Sciatic nerve (tissue), 2 donors: Measurements from ENCODE around the gene CKM. TPM values are rescaled to one million over a fixed set of nuclear protein-coding genes. Genes with fewer than 3 reads are reported as not detected.
"Not testable (repeated sequence)": the region's sequence is repeated elsewhere in the genome, so short reads cannot be mapped to it uniquely, and the experiment has no call there.

Experiments
- ATAC-seq: fragments of 200-7000 bp; cut with Tn5 transposase; one replicate; pipeline ENCODE4 v1.9.1; 2020; ENCODE audit warnings: mild to moderate bottlenecking, moderate library complexity
- DNase-seq: peaks from one replicate; pipeline ENCODE4 v3.0.0-alpha.2; 2020; ENCODE audit warnings: low spot score
- intact Hi-C: fragments of 100-400 bp; cut with DNase I; formaldehyde crosslinking; loops from one replicate; pipeline ENCODE4 v1.14.2; 2022
- total RNA-seq: library from RNA; stranded (reverse); fragmentation: NEBNext Ultra II Directional; extraction: Animal tissue kit (Norgen Biotek cat#: 25700); gene quantifications from one replicate; pipeline ENCODE4 v1.2.1, GENCODE V29; 2021
- donor health status: DM: no; HTN: no; CAD: no.
- donor health status: DM: no; HTN: no; CAD: no.

The CKM gene
- total RNA-seq, 1 donor from 2014 or later: not detected

DNA sequence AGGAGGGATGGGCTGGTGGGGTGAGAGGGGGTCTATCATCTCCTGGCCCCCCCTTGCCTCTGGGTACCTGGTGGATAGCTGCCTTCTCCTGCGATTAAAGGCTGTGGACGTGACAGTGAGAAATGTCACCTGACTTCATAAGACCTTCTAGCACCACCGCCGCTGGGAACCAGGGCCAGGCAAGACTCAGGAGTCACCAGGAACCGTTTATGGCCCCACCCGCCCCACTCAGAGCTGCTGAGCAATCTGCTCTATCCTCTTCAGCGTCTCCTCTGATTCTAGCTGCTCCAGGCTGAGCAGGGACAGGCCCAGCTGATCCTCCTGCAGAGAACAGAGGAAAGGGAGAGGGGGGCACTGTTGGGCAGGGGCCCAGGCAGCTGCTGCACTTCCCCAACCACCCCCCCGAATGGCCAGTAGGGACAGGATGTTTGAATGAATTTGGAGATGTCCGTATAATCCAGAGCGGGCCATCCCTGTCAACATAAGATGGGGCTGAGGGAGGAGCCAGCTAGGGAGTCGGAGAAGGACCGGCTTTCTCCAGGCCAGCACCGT lies 28.8 kb upstream of the CKM start:
- intact Hi-C loops: no loop called here
- DNase-seq (no peak), ATAC-seq (no peak)

DNA sequence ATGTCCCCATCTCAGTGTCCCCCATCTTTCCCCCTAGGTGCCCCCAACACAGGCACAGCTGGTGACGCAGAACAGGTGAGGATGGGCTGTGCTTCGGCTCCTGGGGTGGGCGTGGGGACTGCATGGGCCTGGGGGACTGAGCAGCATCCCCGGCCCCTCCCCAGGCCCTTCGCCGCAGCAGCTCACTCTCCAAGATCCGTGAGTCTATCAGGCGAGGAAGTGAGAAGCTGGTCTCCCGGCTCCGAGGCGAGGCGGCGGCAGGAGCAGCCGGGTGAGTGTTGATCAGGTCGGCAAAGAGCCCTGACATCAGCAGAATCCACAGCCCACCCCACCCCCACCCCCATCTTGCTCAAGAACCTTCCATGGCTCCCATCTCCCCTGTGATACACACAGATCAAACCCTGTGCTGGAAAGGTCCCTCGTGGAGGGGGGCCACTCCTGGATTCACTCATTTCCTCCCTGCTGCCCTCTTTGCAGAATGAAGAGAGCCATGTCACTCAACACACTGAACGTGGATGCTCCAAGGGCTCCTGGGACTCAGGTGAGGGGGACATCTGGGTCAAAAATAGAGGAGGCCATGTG lies 27.9 kb upstream of the CKM start:
- no peak for DNase-seq
- ATAC-seq: no peak
- intact Hi-C loops: no loop called here

DNA sequence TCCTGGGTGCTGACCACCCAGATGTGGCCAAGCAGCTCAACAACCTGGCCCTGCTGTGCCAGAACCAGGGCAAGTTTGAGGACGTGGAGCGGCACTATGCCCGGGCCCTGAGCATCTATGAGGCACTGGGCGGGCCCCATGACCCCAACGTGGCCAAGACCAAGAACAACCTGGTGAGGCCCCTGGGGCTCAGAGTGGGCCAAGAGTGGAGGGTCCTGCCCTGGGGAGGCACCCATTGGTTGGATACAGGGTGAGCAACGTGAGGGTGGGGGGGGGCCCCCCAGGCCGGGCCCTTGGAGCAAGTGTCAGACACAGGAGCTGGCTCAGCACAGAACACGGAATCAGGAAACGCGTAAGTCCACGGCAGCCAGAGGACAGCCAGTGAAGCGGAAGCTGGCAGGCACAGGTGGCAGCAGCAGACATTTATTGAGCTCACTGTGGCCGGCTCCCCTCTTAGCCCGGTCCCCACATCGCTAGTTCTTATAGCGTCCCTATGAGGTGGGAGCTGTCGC lies 26.8 kb upstream of the CKM start:
- ATAC-seq: no peak
- intact Hi-C loops: no loop called here
- no peak for DNase-seq

DNA sequence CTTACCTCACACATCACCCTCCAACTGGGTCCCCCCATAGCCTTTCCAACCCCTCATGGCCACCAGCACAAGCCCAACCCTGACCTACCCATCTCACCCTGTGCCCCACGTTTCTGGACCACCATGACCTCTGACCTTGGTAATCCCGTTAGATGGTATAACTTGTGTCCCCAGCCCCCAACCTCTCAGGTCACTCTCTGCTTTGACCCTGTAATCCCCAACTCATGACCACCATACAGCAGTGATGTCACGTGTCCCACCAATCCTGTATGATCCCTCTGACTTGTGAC lies 26.4 kb upstream of the CKM start:
- intact Hi-C loops: no loop called here
- ATAC-seq: no peak
- DNase-seq: no peak

DNA sequence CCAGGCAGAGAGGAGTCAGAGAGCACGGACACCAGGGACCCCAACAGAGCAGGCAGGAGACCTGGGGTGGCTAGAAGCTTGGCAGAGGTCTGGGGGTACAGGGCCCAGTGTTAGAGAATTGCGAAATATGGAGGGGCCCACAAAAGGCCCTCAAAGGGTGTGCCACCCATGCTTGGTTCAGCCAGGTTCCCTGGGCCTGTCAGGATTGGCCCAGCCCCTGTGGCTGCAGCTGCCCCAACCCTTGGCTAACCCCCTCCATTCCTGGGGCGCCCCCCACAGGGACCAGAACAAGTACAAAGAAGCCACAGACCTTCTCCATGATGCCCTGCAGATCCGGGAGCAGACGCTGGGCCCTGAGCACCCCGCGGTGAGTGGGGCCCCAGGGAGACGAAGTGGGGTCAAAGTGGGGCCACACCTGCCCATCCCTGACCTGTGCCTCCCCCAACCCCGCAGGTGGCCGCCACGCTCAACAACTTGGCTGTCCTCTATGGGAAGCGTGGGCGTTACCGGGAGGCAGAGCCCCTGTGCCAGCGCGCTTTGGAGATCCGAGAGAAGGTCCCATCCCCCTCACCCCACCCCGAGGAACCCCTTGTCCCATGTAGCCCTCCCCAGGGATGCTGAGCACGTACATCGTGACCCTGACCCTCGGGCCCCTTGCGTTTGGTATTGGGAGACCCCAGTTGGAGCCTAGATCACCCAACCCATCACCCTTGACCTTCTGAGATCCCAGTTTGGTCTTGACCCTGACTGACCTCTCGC lies 25.9 kb upstream of the CKM start:
- DNase-seq (no peak), ATAC-seq (no peak)
- intact Hi-C loops: no loop called here

DNA sequence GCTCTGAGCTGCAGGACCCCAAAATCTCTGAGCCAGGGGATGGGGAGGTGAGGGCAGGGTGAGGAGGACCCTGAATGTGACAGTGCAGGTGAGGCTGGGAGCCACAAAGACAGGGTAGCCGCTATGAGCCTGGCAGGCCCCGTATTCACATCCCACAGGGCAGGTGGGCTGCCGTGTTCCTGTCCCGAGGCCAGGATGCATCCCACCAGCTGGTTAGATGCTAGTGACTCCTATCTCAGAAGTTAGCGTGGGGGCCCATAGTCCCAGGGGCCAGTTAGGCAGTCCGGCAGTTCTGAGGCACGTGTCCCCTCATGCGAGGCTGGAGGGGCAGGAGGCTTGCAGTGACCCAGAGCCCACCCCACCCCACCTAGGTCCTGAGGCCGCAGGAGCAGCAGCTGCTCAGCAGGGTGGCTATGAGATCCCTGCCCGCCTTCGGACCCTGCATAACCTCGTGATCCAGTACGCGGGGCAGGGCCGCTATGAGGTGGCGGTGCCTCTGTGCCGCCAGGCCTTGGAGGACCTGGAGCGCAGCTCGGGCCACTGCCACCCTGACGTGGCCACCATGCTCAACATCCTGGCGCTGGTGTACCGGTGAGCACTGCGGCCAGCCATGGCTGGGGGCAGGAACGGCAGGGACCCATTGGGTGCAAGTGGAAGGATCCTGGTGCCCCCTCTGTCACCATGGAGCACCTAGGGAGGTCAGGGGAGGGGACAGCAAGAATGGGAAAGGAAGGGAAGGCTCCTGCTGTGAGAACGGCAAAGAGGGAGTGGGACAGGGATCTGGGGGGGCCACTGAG lies 25.1 kb upstream of the CKM start:
- DNase-seq: no peak
- ATAC-seq: peak; percentile 14
- intact Hi-C loops: no loop called here

DNA sequence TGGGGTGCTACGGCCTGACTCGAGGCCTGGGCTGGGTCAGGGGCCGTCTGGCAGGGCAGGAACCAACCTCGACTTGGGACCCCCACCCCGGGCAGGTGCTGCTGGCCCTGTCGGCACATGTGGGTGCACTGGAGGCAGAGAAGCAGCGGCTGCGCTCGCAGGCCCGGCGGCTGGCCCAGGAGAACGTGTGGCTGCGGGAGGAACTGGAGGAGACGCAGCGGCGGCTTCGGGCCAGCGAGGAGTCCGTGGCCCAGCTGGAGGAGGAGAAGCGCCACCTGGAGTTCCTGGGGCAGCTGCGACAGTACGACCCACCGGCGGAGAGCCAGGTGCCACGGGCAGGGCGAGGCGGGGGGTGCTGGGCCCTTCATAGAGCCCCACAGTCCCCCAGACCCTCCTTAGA lies 23.8 kb upstream of the CKM start:
- no peak for ATAC-seq
- intact Hi-C loops: no loop called here
- no peak for DNase-seq

DNA sequence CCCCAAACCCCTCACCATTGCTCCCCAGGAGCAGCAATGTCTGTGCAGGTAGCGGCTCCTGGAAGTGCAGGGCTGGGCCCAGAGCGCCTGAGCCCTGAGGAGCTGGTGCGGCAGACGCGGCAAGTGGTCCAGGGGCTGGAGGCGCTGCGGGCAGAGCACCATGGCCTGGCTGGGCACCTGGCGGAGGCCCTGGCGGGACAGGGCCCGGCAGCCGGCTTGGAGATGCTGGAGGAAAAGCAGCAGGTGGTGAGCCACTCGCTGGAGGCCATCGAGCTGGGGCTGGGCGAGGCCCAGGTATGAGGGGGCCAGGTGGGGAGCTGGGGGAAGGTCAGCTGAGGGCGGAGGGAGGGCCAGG lies 22.8 kb upstream of the CKM start:
- no peak for DNase-seq
- intact Hi-C loops: no loop called here
- ATAC-seq: no peak

DNA sequence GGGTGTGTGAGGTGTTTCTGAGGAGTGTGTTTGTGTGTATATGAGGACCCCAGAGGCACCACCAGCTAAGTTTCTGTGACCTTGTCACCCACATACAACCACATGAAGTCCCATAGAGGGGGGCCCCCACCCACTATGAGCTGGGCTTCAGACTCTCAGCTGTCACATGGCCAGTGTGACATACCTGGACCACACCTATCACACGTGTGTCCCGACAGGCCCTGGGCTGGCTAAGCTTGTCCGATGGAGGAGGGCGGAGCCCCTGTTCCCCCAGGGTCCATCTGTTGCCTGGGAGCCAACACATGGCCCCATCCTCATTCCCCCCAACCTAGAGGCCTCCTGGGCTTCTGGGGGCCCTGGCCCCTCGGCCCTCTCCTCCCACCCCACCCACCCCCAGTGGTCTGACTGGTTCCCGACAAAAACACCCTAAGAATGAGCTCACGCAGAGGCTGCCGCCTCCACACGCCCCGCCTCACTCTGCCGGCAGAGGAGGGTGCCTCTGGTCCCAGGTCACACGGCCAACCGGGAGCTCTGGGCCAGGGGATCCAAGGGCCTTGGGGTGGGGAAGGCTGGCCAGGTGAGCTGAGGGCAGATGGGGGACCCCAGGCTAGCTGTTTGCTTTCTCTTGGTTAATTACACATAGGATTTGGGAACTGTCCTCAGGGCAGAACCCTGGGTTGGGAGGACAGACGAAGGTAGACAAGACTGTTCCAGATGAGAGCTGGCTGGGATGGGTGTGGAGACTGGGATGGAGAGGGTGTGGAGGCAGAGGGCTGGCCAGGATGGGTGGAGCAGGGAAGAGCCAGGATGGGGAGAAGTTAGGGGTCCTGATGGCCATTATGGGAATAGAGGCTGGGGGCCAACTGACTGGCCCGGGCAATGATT lies 22.2 kb upstream of the CKM start:
- intact Hi-C loops: no loop called here
- DNase-seq (no peak), ATAC-seq (no peak)

DNA sequence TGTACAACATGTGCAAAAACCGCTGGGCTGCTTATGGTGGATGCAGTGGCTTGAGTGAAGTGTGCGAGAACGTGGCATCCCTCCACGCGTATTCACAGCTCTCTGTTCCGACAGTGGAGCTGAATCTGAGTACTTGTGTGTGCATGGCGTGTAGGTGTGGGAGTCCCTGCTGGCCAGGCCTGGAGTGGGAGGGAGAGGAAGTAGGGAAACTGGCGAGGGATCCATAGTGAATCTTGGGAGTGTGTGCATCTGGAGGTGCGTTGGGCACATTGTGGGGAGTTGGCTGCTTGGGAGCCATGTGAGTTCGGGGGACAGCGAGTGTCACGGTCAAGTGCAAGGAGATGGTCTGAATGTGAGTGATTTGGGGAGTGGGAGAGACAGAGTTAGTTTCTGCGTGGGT lies 20.2 kb upstream of the CKM start:
- ATAC-seq: no peak
- intact Hi-C loops: no loop called here

DNA sequence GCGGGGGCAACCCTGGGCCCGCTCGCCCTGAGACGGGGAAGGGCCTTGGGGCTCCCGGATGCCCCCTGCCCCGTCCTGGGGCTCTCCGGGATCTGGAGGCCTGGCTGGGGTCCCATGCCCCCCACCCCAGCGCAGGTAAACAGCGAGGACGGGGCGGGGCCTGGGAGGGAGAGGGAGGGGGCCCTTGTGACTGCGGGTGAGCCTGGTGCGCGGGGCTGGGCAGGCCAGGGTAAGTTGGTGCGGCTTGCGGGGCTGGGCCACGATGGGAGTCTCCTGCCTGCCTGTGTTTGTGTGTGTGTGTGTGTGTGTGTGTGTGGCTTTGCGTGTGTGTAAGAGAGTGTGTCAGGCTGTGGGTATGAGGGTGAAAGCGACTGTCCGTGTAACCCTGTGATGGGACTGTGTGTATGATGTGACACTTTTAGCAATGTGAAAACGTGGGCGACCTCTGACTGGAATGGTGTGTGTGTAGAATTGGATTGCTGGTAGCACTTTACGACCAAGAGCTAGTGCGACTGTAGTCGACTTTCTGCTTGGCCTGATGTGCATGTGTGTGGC lies 18.3 kb upstream of the CKM start:
- intact Hi-C loops: no loop called here
- DNase-seq (no peak), ATAC-seq (no peak)

More for the DNA sequence above, 20.2 kb upstream of the CKM start:
- no peak for DNase-seq

DNA sequence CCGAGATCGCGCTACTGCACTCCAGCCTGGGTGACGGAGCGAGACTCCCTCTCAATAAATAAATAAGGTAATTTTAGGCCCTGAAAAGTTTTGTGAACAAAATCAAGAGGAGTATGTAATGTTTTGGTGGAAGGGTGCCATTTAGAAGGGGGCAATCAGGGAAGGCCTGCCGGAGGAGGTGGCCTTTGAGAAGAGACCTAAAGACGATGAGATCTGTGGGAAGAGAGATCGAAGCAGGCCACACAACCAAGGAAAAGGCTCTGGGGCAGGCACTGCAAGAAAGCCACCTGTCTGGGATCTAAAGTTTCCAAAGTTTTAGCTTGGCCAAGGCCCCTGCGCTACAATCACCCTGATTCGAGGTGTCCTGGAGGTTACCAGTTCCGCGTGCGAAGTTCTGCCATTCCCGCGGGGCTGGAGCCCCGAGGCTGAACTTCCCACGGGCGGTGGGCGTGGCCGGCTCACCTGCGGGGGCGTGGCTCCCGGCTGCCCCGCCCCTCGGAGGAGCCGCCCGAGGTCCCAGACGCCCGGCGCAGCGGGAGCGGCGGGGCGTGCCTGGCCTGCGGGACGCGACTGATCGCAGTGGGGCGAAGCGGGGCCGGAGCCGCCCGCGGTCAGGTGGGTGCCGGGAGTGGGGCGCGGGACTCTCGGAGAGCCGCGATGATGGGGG lies 17.7 kb upstream of the CKM start, which contains the start of gene KLC3:
Gene KLC3, plus strand, starts transcription at position 519 of the 667 bp plus-strand sequence. CDS start 4,792 bp downstream, outside the sequence.
- ATAC-seq: no peak
- DNase-seq: no peak
- intact Hi-C loops: no loop called here

DNA sequence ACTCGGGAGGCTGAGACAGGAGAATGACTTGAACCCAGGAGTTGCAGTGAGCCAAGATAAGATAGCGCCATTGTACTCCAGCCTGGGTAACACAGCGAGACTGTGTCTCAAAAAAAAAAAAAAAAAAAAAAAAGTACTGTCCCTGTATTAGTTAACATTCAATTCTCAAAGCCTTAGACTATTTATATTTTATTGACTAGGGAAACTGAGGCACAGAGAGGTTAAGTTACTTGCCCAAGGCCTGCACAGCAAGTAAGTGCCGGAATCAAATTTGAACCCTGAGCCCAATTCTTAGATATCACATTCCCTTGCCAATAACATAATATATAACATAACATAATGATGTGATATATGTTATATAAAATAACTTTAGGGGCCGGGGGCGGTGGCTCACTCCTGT lies 17.0 kb upstream of the CKM start:
- no peak for DNase-seq
- ATAC-seq: no peak
- intact Hi-C loops: loop anchor here (10.0 kb wide), 1 partner anchor 155 kb away; no protein-coding TSS in a partner anchor

DNA sequence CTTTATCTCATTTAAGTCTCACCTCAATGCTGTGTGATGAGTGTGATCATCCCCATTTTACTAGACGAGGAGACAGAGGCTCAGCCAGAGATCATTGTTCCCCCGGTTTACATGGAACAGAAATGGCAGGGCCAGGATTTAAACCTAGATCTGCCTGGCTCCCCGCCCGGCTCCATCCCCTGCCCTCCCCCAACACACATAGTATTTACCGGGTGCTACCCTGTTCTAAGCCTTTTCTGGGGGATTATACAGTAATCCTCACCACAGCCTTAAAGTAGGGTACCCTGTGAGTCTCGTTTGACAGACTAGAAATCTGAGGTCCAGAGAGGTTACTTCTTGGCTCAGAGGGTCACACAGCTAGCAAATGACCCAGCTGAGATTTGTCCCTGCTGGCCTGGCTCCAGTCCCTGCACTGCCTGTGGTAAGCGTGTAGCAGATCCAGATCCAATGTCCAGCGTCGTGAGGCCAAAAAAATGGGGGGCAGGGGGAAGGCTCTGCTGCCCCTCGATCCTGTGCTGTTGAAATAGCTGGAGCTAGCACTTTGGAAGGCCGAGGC lies 14.1 kb upstream of the CKM start:
- DNase-seq (no peak), ATAC-seq (no peak)
- intact Hi-C loops: loop anchor here (10.0 kb wide), 1 partner anchor 152 kb away; no protein-coding TSS in a partner anchor

DNA sequence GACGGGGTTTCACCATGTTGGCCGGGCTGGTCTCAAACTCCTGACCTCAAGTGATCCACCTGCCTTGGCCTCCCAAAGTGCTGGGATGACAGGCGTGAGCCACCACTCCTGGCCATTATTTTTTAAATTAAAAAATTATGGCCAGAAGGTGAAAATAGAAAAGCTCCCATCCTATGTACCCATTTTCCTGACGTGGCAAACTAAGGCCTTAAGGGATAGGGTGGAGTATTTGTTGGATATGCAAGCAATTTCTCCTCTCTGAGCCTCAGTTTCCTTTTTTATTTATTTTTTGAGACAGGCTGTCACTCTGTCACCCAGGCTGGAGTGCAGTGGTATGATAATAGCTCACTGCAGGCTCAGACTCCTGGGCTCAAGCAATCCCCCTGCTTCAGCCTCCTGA lies 12.2 kb upstream of the CKM start:
- not testable (repeated sequence) for ATAC-seq, DNase-seq
- intact Hi-C loops: loop anchor here (10.0 kb wide), 1 partner anchor 150 kb away; no protein-coding TSS in a partner anchor

DNA sequence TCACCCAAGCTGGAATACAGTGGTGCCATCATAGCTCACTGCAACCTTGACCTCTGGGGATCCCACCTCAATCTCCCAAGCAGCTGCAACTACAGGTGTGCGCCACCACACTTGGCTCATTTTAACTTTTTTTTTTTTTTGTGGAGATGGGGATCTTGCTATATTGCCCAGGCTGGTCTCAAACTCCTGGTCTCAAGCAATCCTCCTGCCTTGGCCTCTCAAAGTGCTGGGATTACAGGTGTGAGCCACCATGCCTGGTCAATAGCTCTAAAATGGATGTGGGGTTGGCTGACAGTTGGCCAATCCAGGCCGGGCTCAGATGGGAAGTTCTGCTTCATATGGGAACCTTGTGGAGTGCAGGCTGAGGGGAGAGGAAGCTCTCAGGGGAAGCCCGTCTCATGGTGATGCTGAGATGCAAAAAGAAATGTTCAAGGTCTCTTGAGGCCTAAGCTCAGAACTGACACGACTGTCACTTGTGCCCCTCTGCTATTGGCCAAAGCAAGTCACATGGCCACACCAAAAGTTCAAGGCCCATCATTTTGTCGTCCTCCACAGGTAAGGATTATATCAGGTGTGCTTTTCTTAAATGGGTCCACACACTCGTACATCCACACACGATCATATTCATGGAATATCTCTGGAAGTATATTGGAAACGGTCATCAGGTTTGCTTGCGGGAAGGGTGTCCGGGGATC lies 11.1 kb upstream of the CKM start:
- intact Hi-C loops: loop anchor here (10.0 kb wide), 1 partner anchor 149 kb away; no protein-coding TSS in a partner anchor
- no peak for DNase-seq
- ATAC-seq: no peak

DNA sequence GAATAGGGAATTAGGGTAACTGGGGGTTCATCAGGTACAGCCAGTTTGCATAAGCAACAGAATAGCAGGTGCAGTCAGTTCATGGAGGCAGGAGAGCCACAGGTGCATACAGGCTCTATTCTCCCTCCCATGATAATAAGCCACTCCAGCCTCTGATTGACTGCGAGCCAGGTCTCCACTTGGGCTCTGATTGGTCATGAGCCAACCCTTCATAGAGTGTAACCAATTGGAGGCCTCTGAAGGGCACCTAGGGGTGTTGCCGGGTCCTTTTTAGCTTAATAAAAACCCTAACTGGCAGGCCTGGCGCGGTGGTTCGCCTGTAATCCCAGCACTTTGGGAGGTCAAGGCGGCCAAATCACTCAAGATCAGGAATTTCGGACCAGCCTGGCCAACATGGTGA lies 8.7 kb upstream of the CKM start:
- intact Hi-C loops: loop anchor here (10.0 kb wide), 1 partner anchor 147 kb away; no protein-coding TSS in a partner anchor
- DNase-seq: no peak

More for the DNA sequence above, 8.7 kb upstream of the CKM start:
- ATAC-seq: no peak
